ENCODE data around the gene MBD6.
A peak's percentile ranks its signal among the peaks of the same experiment; 100 is the strongest.

MBD6 gene, protein sequence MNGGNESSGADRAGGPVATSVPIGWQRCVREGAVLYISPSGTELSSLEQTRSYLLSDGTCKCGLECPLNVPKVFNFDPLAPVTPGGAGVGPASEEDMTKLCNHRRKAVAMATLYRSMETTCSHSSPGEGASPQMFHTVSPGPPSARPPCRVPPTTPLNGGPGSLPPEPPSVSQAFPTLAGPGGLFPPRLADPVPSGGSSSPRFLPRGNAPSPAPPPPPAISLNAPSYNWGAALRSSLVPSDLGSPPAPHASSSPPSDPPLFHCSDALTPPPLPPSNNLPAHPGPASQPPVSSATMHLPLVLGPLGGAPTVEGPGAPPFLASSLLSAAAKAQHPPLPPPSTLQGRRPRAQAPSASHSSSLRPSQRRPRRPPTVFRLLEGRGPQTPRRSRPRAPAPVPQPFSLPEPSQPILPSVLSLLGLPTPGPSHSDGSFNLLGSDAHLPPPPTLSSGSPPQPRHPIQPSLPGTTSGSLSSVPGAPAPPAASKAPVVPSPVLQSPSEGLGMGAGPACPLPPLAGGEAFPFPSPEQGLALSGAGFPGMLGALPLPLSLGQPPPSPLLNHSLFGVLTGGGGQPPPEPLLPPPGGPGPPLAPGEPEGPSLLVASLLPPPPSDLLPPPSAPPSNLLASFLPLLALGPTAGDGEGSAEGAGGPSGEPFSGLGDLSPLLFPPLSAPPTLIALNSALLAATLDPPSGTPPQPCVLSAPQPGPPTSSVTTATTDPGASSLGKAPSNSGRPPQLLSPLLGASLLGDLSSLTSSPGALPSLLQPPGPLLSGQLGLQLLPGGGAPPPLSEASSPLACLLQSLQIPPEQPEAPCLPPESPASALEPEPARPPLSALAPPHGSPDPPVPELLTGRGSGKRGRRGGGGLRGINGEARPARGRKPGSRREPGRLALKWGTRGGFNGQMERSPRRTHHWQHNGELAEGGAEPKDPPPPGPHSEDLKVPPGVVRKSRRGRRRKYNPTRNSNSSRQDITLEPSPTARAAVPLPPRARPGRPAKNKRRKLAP

DNA sequence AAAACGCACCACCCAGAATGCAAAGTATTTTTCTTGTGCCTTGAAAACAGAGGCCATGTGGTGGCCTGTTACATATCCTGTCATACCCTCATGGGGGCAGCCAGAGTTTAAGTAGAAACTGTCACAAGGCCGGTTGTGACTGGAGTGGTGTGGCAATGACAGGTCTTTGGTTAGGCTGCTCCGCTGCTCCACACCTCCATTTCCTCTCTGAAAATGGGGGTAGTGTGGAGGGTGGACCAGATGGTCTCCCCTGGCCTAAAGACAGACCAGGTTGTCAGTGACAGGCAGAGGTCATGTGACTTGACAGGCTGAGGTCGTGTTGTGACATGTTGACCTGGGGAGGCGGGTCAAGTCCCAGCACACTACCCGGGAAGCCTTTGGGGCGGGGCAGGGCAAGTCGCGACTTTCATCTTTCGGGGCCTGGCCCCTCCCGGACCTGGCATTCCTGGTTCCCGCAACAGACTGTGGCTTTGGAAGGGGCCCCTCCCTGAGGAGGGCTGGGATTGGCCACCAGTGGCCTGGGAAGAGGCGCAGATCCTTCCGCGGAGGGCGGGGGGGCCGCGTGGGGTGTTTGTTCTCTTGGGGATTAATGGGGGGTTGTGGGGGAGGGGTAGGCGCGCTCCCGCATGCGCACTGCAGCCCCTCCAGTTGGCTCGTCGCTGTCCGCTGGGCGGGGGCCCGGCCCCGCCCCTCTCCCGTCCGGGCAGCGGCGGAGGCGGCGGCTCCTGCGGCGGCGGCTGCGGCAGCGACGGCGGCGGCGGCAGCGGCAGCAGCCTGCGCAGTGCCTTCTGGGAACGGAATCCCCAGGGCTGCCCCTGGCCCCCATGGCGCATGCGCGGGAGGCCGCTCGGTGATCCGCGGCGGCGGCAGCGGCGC is at the start of gene MBD6:
MBD6 (plus strand) TSS at position 814 of the 876 bp plus-strand sequence. CDS start 1,480 bp downstream, outside the sequence.
- peak within 1 kb of the TSS; percentile 98 for H3K27ac ChIP-seq
- DNase-seq (ENCODE audit: low read depth, low spot score) = peak; percentile 78

DNA sequence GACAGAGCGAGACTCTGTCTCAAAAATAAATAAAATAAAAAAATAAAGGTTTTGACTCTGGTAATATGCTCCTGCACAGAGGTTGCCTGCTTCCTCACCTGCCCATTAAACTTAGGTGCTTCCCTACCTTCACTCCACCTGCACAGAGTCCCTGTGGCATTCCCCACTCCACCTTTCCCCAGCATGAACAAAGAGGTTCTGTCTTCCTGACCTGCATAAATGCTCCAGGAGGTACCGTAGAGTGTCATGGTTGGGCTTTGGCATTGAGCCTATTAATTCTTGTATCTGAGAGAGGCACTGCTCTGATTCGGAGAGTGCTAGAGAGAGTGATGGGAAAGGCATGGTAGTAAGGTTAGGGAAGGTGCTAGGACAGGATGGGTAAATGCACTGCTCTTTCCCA is 49.2 kb upstream of the MBD6 start:
- DNase-seq (ENCODE audit: low read depth, low spot score) = no peak
- no peak overlapping the region for H3K27ac ChIP-seq

DNA sequence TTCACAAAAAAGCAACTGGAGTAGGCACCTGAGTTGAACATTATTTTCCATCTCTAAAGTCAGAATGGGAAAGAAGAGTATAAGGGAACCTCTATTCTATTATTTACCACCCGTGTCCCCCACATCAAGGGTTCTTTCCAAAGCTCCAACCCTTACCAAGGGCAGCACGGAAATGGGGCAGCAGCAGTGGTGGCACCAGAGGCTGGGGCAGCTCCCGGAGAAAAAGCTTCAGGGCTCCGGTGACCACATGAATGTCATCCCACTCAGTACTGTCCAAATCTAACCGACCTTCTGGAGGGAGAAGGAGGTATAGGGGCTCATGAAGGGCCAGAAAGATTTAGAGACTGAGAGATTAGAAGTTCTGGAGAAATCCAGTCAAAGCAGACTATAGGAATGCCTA is 48.7 kb upstream of the MBD6 start:
- no peak overlapping the region for H3K27ac ChIP-seq
- DNase-seq (ENCODE audit: low read depth, low spot score) = no peak

DNA sequence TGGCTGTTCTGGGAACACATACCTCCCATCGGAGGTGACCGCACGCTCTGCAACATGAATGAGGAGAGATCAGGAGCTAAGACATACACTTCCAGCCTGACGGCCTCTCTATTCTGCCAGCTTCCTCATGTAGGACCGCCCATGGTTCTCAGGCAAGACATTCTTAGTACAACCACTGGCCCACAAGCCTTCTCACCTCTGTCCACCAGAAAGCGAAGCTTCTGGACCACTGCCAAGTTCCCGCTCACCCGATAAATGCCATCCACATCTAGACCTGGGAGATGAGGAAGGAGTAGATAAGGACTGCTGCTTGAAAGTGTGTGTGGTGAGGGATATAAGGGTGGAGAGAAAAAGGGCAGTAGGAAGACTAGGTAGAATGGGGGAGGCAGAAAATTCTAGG is 48.2 kb upstream of the MBD6 start:
- DNase-seq (ENCODE audit: low read depth, low spot score) = no peak
- H3K27ac ChIP-seq = no peak overlapping the region

DNA sequence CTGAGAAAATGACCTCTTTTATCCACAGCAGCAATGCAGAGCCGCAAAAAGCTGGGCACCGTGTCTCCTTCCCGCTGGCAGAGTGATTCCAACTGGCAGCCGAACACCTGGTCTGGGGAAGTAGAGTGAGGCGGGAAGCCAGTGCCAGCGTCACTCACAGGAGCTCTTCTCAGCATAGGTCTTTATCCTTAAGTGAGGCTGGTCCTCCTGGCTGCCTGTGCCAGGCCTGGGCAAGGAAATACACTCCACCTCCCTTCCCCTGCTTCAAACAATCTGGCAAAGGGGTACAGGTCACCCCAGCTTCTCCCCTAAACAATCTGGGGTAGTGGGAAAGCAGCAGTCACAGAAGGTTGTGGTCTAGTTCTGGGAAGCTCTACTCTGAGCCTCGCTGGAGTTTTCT is 47.8 kb upstream of the MBD6 start:
- no peak for DNase-seq (ENCODE audit: low read depth, low spot score)
- H3K27ac ChIP-seq = no peak overlapping the region

DNA sequence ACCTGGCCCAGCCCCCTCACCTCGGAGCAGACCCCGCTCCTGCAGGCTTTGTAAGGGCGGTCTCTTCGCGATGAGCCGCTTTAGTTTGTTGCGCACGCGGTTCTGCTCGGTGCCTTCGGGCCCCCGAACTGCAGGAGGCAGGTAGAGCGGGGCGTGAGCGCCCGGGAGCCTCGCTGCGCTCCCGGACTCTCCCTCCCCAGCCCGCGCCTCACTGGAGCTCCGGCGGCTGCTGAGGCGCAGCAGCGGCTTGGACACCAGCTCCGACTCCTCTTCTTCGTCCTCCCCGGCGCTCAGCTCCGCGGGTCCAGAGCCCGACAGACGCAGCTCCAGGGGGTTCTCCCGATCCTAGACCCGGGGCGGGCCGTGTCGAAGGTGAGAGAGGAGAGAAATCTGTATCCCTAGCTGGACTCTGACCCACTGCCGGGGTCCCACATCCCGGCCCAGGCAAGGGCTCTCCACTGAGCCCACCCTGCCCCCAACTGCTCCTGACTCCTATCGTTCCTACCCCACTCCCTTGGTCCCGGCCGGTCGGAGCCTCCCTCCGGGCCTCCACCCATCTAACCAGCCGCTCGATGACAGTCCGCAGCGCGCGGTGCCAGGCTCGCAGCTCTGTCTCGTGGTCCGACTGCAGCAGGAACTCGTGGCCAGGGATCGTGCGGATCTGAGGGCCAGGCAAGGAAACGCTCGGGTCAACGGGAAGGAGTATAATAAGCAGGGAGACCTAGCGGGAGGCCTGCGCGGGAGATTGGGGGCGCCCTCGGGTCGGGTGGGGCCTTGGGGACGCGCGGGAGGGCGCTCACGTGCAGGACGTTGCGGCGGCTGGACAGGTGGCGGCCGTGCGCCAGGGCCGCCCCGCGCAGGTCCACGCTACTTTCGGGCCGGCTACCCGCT is 47.1 kb upstream of the MBD6 start:
- no peak overlapping the region for H3K27ac ChIP-seq
- DNase-seq (ENCODE audit: low read depth, low spot score) = no peak

DNA sequence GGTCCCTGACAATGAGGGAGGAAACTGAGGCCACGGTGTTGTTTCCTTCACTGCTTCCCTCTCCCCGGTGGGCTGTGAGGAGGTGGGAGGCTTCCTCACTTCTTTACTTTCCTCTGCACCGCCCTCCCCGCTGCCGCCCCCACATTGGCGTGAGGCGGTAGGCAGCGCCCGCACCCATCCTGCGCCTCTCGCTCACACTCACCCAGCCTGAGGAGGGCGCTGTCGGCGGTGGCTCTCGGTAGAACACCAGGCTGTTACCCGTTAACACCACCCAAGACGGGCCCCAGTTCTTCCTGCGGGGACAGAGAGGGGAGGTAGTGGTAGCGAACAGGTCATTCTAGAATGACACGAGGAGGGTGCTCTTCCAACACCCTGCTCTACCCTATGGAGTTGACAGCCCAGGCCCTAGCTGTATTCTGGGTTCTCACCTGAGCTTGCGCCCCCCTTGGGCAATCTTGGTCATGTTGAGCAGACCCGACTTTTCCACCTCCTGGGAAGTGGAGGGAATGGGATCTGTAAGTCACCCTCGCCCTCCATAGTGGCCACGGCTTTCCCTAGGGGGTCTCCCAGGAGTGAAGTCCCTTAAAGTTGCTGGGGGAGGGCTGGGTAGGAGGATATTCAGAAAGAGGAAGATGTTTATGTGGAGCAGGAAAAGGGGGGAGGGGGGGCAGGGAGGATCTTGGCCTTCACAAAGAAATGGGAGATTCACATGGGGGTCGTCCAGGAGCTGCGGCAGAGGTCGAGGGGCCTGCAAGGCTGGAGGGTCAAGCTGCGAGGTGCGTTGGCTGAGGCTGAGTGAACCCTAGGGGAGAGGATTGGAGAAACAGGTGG is 46.2 kb upstream of the MBD6 start:
- DNase-seq (ENCODE audit: low read depth, low spot score) = no peak
- H3K27ac ChIP-seq = no peak overlapping the region

DNA sequence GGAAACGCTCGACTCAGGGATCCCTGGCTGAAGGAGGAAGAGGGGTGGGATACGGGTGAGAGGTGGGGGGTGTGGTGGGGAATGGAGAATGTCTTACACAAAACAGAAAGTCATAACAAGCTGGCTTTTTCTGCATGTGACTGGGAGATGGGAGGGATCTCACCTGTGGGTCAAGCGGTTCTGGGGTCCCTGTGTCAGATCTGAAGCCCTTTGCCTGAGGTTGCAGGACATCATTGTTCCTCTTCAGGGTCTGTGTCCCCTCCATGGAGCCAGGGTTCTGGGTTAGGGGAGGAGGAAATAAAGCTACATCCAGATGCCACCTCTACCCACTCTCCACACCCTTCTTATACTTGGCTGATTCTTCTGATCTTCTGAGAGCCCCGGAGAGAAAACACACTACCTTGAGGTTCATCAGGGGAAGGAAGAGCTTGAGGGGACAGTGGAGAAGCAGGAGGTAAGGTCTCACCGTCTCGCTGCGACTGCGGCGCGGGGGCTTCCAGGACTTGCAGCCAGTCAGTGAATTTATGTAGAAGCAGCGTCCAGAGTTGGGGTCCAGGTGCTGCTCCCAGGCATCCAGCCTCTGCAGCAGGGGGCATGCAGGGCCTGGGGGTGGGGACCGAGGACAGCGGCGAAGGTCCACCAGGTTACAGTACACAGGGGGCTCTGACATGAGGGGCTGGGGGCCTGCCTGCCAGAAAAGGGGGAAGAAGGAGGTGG is 45.5 kb upstream of the MBD6 start:
- H3K27ac ChIP-seq = no peak overlapping the region
- DNase-seq (ENCODE audit: low read depth, low spot score) = no peak

DNA sequence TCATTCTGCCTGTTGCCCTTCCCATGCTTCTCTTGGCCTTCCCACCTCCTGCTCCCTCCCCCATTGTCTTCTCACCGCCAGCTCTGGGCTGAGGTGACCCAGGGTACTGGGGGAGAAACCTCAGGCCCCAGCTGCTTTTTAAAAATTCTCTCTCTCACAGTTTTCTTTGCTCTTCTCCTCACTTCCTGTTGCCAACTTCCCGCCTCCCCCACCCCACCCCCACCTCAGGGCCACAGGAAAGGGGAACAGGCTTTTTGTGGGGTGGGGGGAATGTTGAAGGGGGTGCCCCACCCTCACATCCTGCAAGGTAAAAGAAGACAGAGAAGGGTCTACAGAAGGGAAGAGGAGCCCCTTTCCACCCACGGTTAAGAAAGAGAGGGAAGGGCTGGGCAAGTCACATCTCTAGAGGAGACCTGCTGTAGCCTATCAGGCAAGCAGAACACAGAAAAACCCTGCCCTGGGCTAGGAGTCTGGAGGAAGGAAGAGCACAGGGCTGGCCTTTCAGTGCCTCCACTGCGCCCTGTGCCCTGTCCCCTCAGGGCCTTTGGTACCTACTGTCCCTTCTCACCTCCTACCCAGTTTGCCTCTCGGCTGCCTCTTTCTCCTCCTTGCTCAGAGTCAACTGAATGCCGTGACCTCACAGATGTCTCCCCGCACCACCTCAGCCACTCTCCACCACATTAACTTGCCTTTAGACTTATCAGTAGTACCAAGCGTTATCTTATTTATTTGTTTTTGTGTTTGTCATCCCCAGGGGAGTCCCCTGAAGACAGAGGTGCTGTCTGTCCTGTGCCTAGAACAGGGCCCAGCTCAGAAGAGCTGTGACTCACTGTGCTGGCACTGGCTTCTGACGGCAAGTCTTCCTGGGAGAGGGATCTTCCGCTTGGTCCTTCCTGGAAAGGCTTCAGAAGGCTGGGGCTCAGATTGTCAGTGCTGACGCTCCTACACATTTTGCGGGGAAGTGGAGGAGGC is 44.6 kb upstream of the MBD6 start:
- DNase-seq (ENCODE audit: low read depth, low spot score) = no peak
- H3K27ac ChIP-seq = no peak overlapping the region

DNA sequence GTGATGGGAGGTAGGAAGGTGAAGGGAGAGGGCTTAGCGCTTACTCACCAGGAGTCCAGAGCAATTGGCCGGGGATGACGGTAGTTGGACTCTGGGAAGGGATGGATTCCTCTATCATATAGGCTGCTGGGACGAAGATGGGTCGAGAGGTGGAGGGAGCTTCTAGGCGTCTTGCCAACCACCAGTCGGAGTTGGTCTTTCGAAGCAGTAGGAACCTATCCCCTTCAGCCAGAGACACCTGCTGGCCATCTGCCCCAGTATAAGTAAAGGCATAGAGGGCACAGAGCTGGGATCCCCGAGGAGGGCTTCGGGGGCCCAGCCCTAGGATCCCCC is 43.6 kb upstream of the MBD6 start:
- no peak overlapping the region for H3K27ac ChIP-seq
- no peak for DNase-seq (ENCODE audit: low read depth, low spot score)

DNA sequence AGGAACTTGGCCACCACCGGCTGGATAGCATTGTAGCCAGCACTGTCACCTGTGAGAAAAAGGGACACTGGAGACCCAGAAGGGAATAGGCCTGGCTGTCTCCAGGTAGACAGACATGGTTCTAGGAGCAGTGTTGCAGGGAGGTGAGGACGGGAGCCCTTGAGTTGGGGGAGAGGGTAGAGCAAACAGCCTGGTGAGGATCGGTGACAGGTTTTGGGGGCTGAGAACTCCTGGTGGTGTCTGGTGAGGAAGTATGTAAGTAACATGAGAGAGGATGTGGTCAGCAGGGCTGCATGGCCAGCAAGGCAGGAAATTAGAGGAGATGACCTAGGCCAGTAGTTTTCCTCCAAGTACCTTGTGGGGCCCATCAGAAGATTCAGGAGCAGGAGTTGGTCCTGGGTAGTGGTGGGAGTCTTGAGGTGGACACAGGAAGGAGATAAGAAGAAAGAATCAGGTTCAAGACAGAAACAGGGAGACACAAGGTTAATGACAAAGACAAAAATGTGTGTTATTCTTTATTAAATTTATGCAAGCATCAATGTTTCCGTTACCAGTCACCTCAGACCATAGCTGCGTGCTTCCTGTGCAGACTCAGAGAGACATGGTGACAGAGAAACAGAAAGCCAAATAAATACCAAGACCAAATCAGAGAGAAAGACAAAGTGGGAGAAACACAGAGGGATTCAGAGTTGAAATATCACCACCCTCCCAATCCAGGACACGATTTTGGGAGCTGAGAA is 43.1 kb upstream of the MBD6 start, which contains the start of gene ARHGAP9:
ARHGAP9 (minus strand) TSS at position 491 of the 740 bp plus-strand sequence; CDS start at position 31, 460 bp downstream.
- no peak within 1 kb of the TSS for H3K27ac ChIP-seq
- no peak for DNase-seq (ENCODE audit: low read depth, low spot score)

DNA sequence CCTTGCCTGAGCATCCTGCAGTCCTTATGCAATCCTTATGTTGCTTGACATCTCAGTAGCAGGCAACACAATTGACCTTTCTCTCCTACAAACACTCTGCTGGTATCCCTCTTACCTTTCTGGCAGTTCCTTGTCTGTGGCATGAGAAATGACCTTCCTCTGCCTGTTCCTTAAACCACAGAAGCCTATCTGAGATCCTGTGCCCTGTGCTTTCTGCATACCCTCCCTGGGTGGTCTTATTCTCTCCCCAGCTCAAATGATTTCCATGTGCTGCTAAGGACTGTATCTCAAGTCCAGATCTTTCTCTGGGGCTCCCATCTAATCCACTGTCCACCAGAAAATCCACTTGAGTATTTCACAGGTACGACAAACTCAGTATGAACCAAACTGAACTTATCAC is 41.0 kb upstream of the MBD6 start:
- no peak overlapping the region for H3K27ac ChIP-seq

DNA sequence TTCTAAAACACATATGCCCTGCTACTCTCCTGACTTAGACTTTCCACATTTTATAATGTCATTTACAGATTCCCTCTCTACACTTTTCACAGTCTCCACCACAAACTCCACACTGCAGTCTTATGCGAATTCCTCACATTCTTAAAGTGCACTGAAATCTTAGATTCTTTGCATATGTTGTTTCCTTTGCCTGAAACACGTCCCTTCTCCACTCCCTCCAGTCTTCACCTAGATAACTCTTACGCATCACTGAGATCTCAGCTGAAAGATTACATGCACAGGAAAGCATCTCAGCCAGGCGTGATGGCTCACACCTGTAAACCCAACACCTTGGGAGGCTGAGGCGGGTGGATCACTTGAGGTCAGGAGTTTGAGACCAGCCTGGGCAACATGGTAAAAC is 39.2 kb upstream of the MBD6 start:
- no peak for DNase-seq (ENCODE audit: low read depth, low spot score)
- H3K27ac ChIP-seq = no peak overlapping the region

More for the DNA sequence above, 41.0 kb upstream of the MBD6 start:
- DNase-seq (ENCODE audit: low read depth, low spot score) = no peak

DNA sequence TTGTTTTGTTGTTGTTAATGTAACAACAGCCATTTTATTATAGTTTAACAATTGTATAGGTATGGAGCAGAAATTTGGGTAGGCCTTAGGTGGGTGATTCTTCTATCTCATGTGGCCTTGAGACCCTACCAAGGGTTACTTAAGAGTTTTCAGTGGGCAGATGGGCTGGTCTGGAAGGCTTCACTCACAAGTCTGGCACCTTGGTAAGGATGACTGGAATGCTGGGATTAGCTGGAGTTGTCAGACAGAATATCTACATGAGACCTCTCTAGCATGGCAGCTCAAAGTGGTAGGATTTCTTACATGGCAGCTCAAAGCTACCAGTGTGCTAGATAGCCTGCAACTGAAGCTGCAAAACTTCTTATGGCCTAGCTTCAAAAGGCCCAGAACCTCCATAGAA is 36.9 kb upstream of the MBD6 start:
- no peak overlapping the region for H3K27ac ChIP-seq
- no peak for DNase-seq (ENCODE audit: low read depth, low spot score)

DNA sequence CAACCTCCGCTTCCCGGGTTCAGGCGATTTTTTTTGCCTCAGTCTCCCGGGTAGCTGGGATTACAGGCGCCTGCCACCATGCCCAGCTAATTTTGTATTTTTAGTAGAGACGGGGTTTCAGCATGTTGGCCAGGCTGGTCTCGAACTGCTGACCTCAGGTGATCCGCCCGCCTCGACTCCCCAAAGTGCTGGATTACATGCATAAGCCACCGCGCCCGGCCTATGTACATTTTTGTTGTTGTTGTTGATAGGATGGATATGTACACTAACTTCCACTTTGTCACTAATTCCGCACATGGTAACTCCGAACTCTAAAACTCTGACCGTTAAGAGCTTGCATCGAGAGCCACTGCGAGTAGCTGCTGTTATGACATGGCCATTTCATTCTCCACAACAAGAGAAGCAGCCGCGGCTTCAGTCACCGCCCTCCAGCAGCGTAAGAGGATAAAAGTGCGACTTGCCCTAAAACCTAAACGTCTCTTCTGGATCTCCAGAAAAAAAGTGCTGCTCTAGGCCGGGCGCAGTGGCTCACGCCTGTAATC is 35.5 kb upstream of the MBD6 start:
- DNase-seq (ENCODE audit: low read depth, low spot score) = no peak
- no peak overlapping the region for H3K27ac ChIP-seq
